Stimulated activated CD8-positive, alpha-beta memory T cell treated with anti-CD3 and anti-CD28 coated beads, Interleukin-7, amount 100 ng/mL, for 48 hours (primary cell): Measurements from ENCODE around the gene TIGD7.
"Not testable (repeated sequence)": the region's sequence is repeated elsewhere in the genome, so short reads cannot be mapped to it uniquely, and the experiment has no call there.

Experiments
- DNase-seq, 2 donors: peaks; one replicate each; pipeline ENCODE4 v3.0.0-alpha.2; 2020; ENCODE audit warnings: low read depth in 1 of 2; ENCODE audit errors: extremely low read depth in 1 of 2

The TIGD7 gene

GRCh38 chr16:3282730-3283542 is 22.3 kb downstream of the TIGD7 start, which contains the start of gene ZNF263:
Gene ZNF263 (plus strand): TSS chr16:3283491. CDS start chr16:3283819, 328 bp downstream.
- peak; percentile 84 to 90 for DNase-seq

- no peak for DNase-seq
Observed at GRCh38 chr16:3282103-3282729, 23.0 kb downstream of the TIGD7 start.

DNA sequence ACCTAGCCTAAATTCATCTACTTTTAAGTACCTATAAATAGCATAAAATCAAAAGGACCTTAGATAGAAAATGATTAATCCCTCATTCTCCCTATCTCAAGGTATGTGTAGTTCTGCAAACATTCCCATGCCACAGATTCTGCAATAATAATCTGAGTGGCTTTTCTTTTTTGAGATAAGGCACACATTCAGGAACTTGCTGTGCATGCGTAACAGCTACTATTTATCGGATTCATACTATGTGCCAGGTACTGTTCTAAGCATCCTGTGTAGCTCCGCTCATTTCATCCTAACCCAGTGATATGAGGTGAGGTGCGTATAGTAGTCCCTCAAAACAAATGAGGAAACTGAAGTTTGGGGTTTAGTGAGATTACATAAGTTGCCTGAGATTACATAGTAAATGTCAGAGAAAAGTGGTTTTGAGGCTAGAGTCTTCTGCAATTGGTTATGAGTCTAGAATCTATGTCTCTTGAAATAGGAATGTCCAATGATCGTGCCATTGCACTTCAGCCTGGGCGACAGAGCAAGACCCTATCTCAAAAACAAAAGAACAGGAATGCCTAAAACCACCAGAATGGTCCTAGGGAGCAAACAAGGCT is 23.9 kb downstream of the TIGD7 start:
- DNase-seq, result no peak

DNA sequence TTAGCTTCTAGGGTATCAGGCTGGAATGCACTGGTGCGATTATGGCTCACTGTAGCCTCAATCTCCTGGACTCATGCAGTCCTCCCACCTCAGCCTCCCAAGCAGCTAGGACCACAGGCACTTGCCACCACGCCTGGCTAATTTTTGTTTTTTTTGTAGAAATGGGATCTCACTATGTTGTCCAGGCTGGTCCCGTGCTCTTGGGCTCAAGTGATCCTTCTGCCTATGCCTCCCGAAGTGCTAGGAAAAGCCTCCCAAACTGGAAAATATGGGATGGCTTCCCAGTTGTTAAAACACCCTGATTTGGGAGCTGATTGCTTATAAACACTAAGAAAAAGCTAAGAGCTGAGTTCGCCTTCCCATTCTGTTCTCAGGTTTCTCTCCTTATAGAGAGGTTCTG is 28.6 kb downstream of the TIGD7 start:
- no peak for DNase-seq

DNA sequence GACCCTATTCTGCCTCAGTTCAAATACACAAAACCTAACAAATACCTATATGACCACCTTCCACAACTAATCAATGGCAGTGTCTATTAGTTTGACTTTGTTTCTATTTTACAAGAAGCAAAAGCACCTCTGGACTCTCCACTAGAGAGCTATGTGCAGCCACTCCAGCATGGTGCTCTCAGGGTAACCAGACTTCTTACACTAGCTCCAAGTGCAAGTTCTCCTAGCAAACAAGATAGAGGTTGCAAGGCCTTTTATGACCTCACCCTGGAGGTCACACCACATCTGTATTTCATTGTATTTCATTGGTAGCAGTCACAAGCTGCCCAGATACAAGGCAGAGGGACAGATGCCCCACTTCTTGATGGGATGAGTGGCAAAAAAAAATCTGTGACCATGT is 30.3 kb downstream of the TIGD7 start:
- DNase-seq, result no peak

DNA sequence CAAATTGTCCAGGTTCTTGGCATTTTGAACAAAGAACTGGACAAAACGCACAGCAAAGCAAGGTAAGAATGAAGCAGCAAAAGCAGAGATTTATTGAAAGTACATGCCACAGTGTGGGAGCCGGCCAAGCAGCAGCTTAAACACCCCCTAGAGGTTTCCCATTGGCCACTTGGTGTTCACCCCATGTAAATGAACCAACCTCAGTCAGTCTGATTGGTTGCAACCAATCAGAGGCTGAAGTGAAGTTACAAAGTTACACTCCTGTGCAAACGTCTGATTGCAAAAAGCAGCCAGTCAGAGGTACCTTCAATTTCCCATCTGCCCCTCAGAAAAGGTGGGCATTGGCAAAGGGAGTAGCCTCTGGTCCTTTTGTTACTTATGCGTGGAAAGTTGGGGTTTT is 30.7 kb downstream of the TIGD7 start:
- DNase-seq, result no peak

DNA sequence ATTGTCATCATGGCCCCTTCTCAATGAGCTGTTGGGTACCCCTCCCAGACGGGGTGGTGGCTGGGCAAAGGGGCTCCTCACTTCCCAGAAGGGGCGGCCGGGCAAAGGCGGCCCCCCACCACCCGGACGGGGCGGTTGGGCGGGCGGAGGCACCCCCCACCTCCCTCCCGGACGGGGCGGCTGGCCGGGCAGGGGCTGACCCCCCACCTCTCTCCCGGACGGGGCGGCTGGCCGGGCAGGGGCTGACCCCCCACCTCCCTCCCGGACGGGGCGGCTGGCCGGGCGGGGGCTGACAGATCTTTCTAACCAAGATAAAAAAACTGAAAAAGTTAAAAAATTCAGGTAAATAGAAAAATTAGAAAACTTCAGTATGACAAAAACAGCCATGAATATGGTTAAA is 33.9 kb downstream of the TIGD7 start:
- not testable (repeated sequence) for DNase-seq

DNA sequence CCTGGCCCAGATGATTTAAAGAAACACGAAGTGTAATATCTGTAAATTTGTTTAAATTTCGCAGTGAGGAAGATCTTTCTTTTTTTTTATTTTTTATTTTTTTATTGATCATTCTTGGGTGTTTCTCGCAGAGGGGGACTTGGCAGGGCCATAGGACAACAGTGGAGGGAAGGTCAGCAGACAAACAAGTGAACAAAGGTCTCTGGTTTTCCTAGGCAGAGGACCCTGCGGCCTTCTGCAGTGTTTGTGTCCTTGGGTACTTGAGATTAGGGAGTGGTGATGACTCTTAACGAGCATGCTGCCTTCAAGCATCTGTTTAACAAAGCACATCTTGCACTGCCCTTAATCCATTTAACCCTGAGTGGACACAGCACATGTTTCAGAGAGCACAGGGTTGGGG is 34.5 kb downstream of the TIGD7 start:
- DNase-seq, result not testable (repeated sequence)

- no peak for DNase-seq
Observed at GRCh38 chr16:3268294-3268693, 36.9 kb downstream of the TIGD7 start.

DNA sequence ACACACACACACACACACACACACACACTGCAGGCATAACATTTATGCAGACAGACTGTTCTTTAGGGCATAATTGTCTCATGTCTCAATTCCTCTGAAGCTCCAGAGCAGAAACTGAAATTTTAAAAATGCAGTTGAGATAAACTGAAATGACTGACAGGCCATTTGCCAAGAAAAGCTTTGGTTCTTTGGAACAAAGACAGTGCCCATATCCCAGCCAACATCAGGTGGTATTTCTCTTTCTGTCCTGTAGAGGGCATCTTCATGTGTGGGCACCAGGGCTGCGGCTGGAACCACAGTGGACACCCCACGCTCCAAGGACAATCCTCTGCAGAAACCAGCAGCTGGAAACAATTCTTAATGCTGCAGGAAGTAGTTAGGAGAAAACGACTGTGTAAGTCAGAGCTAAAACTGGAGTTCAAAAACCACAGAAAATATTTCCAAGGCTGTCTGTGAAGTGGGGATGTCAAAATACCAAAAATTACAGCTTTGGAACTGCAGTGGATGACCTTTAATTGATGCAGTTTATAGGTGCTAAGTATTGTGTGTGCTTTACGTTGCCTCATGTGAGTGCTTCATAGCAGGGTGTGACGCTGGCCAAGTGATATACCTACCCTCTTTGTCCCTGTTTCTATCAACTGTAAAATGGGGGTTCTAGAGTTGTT is 38.2 kb downstream of the TIGD7 start:
- no peak for DNase-seq

DNA sequence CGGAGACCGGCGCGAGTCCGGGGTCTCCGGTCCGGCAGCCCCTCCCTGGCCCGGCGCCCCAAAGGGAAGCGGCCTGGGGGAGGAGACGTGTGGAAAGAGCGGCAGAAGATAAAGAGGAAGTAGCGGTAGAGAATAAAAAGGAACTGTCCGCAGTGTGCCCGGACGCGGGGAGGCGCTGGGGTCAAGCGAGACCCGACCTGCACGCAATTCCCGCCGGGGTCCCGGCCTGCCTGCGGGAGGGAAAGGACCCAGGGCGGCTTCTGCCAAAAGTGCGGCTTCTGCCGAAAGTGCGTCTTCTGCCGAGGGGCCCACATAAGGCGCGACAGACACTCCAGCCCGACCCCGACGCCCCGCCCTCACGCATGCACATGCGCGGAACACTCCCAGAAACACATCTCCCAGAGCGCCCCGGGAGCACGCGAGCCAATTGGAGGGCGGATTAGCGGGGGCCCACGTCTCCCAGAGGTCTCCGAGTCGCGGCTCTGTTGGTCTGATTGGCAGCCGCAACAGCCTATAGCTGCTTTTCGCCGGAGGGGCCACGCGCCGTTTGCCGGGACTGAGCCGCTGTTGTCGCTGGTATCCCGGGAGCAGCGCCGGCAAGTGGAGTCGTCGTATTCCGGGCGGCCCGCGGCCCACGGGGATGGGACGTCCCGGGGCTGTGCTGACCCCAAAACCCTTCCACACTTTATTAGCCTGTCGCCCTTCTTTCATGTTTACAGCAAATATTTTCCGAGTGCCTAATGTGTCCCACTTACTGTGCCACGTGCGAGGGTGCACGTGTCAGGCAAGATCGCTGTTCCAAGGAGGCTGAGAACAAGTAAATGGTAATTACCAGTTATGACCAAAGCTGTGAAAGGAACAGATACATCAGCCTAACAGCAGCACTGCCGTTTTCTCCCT is 40.8 kb downstream of the TIGD7 start:
- DNase-seq, result peak; percentile 89 to 99

GRCh38 chr16:3262517-3262916 is 42.7 kb downstream of the TIGD7 start:
- DNase-seq, result no peak

DNA sequence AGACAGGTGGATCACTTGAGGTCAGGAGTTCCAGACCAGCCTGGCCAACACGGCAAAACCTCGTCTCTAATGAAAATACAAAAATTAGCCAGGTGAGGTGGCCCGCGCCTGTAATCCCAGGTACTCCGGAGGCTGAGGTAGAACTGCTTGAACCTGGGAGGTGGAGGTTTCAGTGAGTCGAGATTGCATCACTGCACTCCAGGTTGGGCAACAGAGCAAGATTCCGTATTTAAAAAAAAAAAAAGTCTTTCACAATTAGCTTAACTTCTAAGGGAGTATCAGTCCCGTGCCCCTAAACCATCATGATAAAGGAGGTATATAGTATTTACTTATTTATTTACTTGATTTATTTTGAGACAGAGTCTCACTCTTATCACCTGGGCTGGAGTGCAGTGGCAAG is 45.4 kb downstream of the TIGD7 start:
- no peak for DNase-seq

DNA sequence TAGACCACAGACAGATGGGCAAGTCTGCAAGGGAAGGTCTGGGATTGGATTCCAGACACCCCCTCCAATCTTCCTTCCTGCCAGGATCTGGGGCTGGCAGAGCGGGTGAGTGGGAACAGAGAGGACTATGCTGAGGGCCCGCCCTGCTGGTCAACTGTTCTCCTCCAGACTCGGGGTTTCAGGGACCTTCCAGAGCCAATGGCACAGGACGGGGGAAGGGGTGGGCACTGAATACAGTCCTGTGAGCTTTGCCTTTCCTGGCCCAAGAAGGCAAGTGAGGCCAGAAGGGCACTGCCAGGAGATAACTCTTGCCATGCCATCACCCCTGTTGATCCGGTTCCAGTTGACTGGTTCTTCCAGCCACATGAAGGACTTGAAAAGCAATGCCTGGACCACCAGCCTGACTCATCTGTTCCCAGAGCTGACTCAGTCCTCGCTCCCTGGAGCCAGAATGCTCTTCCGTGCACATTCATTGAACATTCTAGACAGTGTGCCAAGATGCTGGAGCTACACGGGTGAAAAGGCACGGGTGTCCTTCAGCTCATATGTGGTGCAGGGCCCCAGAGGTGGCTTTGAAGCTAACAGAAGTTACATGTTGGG is 48.3 kb downstream of the TIGD7 start:
- no peak for DNase-seq

GRCh38 chr16:3256146-3256865 is 48.9 kb downstream of the TIGD7 start, which contains the start of gene MEFV:
Gene MEFV (minus strand): TSS chr16:3256633. CDS start chr16:3256587, 46 bp downstream.
- no peak for DNase-seq

DNA sequence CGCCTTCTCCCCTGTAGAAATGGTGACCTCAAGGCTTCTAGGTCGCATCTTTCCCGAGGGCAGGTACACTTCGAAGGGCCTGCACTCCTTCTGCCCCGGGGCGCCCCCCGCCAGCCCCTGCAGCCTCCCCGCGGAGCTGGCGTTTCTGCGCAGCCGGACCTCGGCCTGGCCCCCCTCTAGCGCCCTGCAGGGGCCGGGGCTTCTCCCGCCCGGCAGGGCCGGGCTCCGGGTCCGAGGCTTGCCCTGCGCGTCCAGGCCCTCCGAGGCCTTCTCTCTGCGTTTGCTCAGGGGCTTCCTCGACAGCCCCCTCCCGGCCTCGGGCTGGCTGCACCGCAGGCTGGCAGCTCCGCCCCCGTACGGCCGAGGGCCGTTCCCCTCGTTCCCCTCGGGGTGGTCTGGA is 50.9 kb downstream of the TIGD7 start:
- DNase-seq, result no peak

GRCh38 chr16:3252967-3253366 is 52.3 kb downstream of the TIGD7 start:
- DNase-seq, result no peak

DNA sequence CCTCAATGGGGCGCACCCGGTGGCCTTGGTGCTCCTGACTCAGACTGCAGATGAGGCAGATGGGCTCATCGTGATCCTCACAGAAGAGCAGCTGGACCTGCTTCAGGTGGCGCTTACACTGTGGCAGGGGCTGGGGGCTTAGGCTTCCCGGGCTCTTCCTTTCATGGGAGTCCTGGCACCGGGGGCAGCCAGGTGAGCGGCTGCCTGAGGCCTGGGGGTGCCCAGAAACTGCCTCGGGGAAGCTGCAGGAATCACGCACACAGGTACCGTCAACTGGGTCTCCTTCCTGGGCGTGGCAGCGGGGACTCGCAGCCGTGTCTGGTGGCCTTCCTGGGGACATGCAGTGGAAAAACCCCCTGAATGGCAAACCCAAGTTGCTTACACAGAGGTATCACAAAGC is 55.8 kb downstream of the TIGD7 start:
- no peak for DNase-seq

GRCh38 chr16:3249020-3249419 is 56.2 kb downstream of the TIGD7 start:
- DNase-seq, result no peak
